ENCODE results near the gene GAGE12H.
"Not testable (repeated sequence)": the region's sequence is repeated elsewhere in the genome, so short reads cannot be mapped to it uniquely, and the experiment has no call there.

The GAGE12H gene

GRCh38 chrX:49579649-49580048, at the start of gene GAGE12H:
Gene GAGE12H, plus strand, starts transcription at chrX:49579949. Its CDS starts 1,155 bp downstream, at chrX:49581104.
- DNase-seq, result not testable (repeated sequence)

GRCh38 chrX:49531877-49532276, 47.9 kb upstream of the GAGE12H start, which contains the start of gene GAGE12C:
Gene GAGE12C, plus strand, starts transcription at chrX:49532177. Its CDS starts 1,155 bp downstream, at chrX:49533332.
- DNase-seq, result not testable (repeated sequence)

- not testable (repeated sequence) for DNase-seq
Observed at GRCh38 chrX:49541433-49541832, 38.3 kb upstream of the GAGE12H start, which contains the start of gene GAGE12D. Gene GAGE12D, plus strand, starts transcription at chrX:49541733. Its CDS starts 1,155 bp downstream, at chrX:49542888.

GRCh38 chrX:49550989-49551388, 28.8 kb upstream of the GAGE12H start, which contains the start of gene GAGE12E:
Gene GAGE12E, plus strand, starts transcription at chrX:49551289. Its CDS starts 1,155 bp downstream, at chrX:49552444.
- not testable (repeated sequence) for DNase-seq

- not testable (repeated sequence) for DNase-seq
Observed at GRCh38 chrX:49560542-49560941, 19.2 kb upstream of the GAGE12H start, which contains the start of gene GAGE12F. Gene GAGE12F, plus strand, starts transcription at chrX:49560842. Its CDS starts 1,155 bp downstream, at chrX:49561997.

GRCh38 chrX:49568728-49569127, 11.0 kb upstream of the GAGE12H start:
- DNase-seq, result not testable (repeated sequence)

GRCh38 chrX:49569152-49569551, 10.6 kb upstream of the GAGE12H start:
- not testable (repeated sequence) for DNase-seq

- DNase-seq, result not testable (repeated sequence)
Observed at GRCh38 chrX:49570100-49570499, 9.6 kb upstream of the GAGE12H start, which contains the start of gene GAGE12G. Gene GAGE12G, plus strand, starts transcription at chrX:49570400. Its CDS starts 1,155 bp downstream, at chrX:49571555.

GRCh38 chrX:49589196-49589595, 9.4 kb downstream of the GAGE12H start, which contains the start of gene GAGE2A:
Gene GAGE2A, plus strand, starts transcription at chrX:49589496. Its CDS starts 1,155 bp downstream, at chrX:49590651.
- DNase-seq, result not testable (repeated sequence)

- DNase-seq, result not testable (repeated sequence)
Observed at GRCh38 chrX:49589769-49590478, 10.2 kb downstream of the GAGE12H start.

GRCh38 chrX:49590488-49590887, 10.7 kb downstream of the GAGE12H start:
- DNase-seq, result not testable (repeated sequence)

- DNase-seq, result not testable (repeated sequence)
Observed at GRCh38 chrX:49598720-49599119, 19.0 kb downstream of the GAGE12H start, which contains the start of gene GAGE1. Gene GAGE1, plus strand, starts transcription at chrX:49599020. Its CDS starts 1,155 bp downstream, at chrX:49600175.

- DNase-seq, result no peak
Observed at GRCh38 chrX:49610718-49611310, 31.1 kb downstream of the GAGE12H start.

- DNase-seq, result no peak
Observed at GRCh38 chrX:49618574-49618973, 38.8 kb downstream of the GAGE12H start.

GRCh38 chrX:49627086-49627777, 47.5 kb downstream of the GAGE12H start:
- peak in 4 of 6 experiments; percentile 9 to 46 (median 17) for DNase-seq

Measured in stimulated activated naive CD4-positive, alpha-beta T cell (primary cell).